Activated CD8-positive, alpha-beta T cell treated with anti-CD3 and anti-CD28 coated beads for 36 hours (primary cell): ENCODE results near the gene EDAR. TPM values are rescaled to one million over a fixed set of nuclear protein-coding genes. Genes with fewer than 3 reads are reported as not detected.

ENCODE experiments used
- ATAC-seq: fragments of 200-7000 bp; cut with Tn5 transposase; one replicate; pipeline ENCODE4 v1.10.0; 2021; ENCODE audit warnings: mild to moderate bottlenecking, moderate library complexity
- CTCF ChIA-PET: fragments of 350-600 bp; sonication (Branson Sonifier 250); formaldehyde crosslinking; loops from one replicate; lab custom pipeline; 2021; ENCODE audit warnings: antibody characterized with exemption; lab: Charles Lee
- POLR2A ChIA-PET: fragments of 350-600 bp; sonication (Branson Sonifier 250); formaldehyde crosslinking; loops from one replicate; lab custom pipeline; 2021; ENCODE audit warnings: antibody characterized with exemption; lab: Charles Lee
- DNase-seq: peaks from one replicate; pipeline ENCODE4 v3.0.0-alpha.2; 2020
- H3K27ac Mint-ChIP-seq: one replicate; pipeline ENCODE4 v1.8.0; 2021; ENCODE audit warnings: mild to moderate bottlenecking, mixed read lengths
- H3K27me3 Mint-ChIP-seq: one replicate; pipeline ENCODE4 v1.8.0; 2021; ENCODE audit warnings: mixed read lengths
- H3K36me3 Mint-ChIP-seq: one replicate; pipeline ENCODE4 v1.8.0; 2021; ENCODE audit warnings: low read depth, mixed read lengths
- H3K4me1 Mint-ChIP-seq: one replicate; pipeline ENCODE4 v1.8.0; 2021; ENCODE audit warnings: low read depth, mixed read lengths
- H3K4me3 Mint-ChIP-seq: one replicate; pipeline ENCODE4 v1.8.0; 2021; ENCODE audit warnings: mild to moderate bottlenecking, moderate library complexity, mixed read lengths
- H3K9me3 Mint-ChIP-seq: one replicate; pipeline ENCODE4 v1.8.0; 2021; ENCODE audit warnings: mixed read lengths
- intact Hi-C: fragments of 100-400 bp; cut with micrococcal nuclease; formaldehyde crosslinking; loops from one replicate; pipeline ENCODE4 v1.10.0; 2022
- total RNA-seq, 2 experiments: library from RNA; stranded (reverse); gene quantifications; one replicate each; pipeline ENCODE4 v1.2.3, GENCODE V29; 2021
- TF ChIP-seq, protein P1 (sequence below): fragments of 200-600 bp; IDR thresholded peaks from one replicate; pipeline ENCODE4 v1.8.0; 2022; ENCODE audit warnings: antibody characterized with exemption, mild to moderate bottlenecking

Gene EDAR
- total RNA-seq, 2 experiments from 2014 or later = 0.09 to 0.11 TPM

GRCh38 chr2:108919571-108920373 lies 69.2 kb downstream of the EDAR start:
- CTCF ChIA-PET = no interaction called here
- POLR2A ChIA-PET = no interaction called here

DNA sequence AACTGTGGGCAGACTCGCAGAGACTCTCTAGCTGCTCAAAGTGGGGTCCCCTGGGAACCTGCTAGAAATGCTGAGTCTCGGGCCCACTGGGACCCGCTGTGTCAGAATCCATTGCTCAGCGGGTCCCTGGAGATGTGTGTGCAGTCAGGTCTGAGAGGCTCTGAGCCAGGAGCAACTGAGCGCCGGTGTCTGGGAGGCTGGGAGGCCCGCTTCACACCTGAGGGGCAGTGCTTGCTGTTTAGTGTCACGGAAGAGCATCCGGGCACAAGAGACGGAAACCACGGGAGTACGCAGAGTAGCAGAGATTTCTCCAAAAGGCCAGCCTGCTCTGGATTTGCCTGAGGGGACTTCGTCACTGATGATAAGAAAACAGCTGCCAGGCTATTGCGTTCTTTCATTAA lies 70.1 kb downstream of the EDAR start:
- H3K4me1 Mint-ChIP-seq = no peaks in the 10 kb centered on the region
- H3K36me3 Mint-ChIP-seq = no peaks in the 10 kb centered on the region
- no peak for ATAC-seq
- ChIA-PET CTCF (no interaction called here), POLR2A (no interaction called here)
- intact Hi-C loops = no loop called here
- no peaks in the 10 kb centered on the region for H3K9me3 Mint-ChIP-seq
- TF ChIP-seq, protein P1, sequence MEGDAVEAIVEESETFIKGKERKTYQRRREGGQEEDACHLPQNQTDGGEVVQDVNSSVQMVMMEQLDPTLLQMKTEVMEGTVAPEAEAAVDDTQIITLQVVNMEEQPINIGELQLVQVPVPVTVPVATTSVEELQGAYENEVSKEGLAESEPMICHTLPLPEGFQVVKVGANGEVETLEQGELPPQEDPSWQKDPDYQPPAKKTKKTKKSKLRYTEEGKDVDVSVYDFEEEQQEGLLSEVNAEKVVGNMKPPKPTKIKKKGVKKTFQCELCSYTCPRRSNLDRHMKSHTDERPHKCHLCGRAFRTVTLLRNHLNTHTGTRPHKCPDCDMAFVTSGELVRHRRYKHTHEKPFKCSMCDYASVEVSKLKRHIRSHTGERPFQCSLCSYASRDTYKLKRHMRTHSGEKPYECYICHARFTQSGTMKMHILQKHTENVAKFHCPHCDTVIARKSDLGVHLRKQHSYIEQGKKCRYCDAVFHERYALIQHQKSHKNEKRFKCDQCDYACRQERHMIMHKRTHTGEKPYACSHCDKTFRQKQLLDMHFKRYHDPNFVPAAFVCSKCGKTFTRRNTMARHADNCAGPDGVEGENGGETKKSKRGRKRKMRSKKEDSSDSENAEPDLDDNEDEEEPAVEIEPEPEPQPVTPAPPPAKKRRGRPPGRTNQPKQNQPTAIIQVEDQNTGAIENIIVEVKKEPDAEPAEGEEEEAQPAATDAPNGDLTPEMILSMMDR = no peak
- H3K27ac Mint-ChIP-seq = no peak overlapping the region
- DNase-seq = no peak
- H3K4me3 Mint-ChIP-seq = no peak overlapping the region
- H3K27me3 Mint-ChIP-seq = no peaks in the 10 kb centered on the region

More at GRCh38 chr2:108919571-108920373, 69.2 kb downstream of the EDAR start:
- TF ChIP-seq, protein P1 = no peak
- Mint-ChIP-seq H3K4me1 (no peaks in the 10 kb centered on the region), H3K9me3 (no peaks in the 10 kb centered on the region), H3K36me3 (no peaks in the 10 kb centered on the region), H3K4me3 (no peak overlapping the region), H3K27ac (no peak overlapping the region), H3K27me3 (no peaks in the 10 kb centered on the region)
- DNase-seq (no peak), ATAC-seq (no peak)
- intact Hi-C loops = no loop called here

DNA sequence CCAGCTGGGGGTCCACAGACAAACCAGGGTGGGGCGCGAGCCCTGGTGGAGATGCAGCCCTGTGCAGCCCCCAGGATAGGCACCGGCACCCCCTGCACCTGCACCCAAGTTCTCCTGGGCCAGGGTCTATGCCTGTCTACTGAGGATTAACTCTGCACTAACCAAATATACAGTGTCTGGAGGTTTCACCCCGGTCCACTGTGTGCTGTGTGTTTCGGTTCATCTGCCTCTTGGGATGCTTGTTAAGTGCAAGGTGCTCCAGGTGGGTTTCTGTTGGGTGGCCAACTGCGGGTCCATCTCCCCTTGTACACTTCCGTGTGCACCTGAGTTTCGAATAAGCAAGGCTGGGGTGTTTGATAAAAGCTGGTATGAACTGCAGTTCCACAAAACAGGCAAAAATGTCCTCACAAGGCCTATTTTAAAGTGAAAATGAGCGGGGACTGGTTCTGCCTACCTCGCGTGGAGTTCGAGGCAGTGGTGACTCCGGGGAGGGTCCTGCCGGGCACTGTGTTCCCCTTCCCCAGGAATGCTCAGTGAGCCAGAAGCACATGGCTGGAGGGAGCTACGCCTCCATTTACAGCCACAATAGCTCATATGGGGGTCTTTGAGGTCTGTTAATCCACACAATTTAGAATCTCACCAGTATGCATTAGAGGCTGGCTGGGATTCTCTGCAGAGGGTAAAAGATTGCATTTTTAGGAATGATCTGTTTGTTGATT lies 70.7 kb downstream of the EDAR start:
- H3K27ac Mint-ChIP-seq = no peak overlapping the region
- no peaks in the 10 kb centered on the region for H3K36me3 Mint-ChIP-seq
- intact Hi-C loops = no loop called here
- no peaks in the 10 kb centered on the region for H3K4me1 Mint-ChIP-seq
- no peaks in the 10 kb centered on the region for H3K27me3 Mint-ChIP-seq
- no peak overlapping the region for H3K4me3 Mint-ChIP-seq
- ATAC-seq (no peak), DNase-seq (no peak)
- ChIA-PET POLR2A (no interaction called here), CTCF (no interaction called here)
- TF ChIP-seq, protein P1 = no peak
- no peaks in the 10 kb centered on the region for H3K9me3 Mint-ChIP-seq

DNA sequence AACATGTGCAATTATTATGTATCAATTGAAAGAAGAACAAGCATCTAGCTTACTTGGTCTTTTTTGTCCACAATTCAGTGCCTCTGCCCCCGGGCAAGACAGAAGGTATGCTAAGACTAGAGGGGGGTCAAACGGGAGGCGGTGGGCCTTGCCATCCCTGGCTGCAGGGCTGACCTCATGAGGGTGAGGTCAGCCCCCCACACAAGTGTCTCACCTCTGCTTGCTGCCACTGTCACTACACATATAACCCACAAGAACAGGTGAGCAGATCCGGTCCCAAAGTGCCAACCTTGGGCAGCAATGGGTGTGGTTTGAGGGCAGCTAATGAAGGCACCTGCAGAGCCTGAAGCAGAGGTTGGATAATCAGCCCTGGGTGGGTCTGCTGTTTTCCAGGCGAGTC lies 71.5 kb downstream of the EDAR start:
- ChIA-PET POLR2A (no interaction called here), CTCF (no interaction called here)
- DNase-seq (no peak), ATAC-seq (no peak)
- intact Hi-C loops = no loop called here
- H3K4me3 Mint-ChIP-seq = no peak overlapping the region
- H3K36me3 Mint-ChIP-seq = no peaks in the 10 kb centered on the region
- TF ChIP-seq, protein P1 = no peak
- H3K27me3 Mint-ChIP-seq = no peaks in the 10 kb centered on the region
- no peaks in the 10 kb centered on the region for H3K4me1 Mint-ChIP-seq
- H3K27ac Mint-ChIP-seq = no peak overlapping the region
- H3K9me3 Mint-ChIP-seq = no peaks in the 10 kb centered on the region
